GM21825 (cell line): ENCODE data around the gene PLXDC2.

Experiments
- ATAC-seq: cut with Tn5 transposase; IDR thresholded peaks from one replicate; pipeline ENCODE4 v1.9.1; 2021; ENCODE audit warnings: mild to moderate bottlenecking, moderate library complexity; ENCODE audit not compliant: unreplicated experiment

The PLXDC2 gene

DNA sequence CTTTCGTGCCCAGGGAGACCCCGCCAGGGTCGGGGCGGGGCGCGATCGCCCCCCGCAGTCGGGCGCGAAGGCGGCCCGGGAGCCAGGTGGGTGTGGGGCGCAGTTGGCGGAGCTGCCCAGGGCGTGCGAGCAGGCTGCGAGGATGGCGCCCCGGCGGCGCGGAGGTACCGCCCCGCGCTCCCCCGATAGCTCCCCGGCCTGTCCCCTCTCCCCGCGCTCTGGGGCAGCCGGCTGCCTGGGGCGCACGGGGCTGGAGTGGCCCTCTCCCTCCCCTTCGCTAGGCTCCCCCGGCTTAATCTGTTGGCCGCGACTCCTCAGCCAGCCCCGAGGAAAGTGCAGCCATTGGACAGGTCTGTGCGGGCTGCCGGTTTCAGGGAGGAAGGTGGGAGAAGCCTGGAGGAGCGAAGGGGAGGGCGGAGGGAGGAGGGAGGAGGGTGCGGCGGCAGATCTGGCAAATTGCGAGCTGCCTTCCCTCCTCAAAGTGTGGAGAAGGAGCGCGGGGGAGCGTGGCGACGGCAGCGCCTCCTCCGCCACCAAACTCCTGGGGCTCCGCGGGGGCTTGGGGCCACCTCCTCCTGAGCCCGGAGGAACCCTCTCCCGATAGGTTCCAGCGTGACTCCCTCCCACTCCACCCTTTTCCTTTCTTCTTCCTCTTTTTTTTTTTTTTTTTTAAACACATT lies 361 bp upstream of the PLXDC2 start:
- ATAC-seq = no peak

DNA sequence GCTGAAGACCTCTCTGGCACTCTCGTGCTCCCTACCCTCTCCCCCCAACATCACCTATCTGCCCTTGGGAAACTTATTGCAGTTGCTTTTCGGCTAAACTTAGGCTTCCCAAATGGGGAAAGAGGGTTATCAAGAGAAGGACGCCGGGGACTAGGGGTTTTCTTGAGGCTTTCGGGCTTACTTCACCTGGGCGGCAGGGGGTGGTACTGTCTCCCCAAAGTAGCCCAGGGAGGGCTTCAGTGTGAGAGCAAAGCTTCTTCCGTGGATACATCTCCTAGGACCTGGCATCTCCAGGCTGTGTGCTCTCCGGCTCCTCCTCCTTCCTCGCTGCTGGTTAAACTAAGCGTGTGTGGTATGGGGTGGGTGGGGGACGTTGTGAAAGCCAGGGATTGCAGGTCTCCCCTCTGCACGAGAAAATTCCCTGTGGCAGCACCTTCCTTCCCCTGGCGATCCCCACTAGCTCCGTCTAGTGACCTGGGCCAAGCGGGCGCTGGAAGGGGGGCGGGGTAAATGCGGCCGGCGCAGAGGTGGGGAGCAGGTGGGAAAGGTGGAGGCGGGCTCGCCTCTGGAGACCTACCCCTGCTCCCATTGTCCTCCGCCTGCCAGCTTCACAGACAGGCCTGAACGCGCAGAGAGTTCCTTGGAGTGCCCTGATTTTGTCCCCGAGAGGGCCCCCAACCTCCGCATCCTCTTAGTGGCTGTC lies 1.1 kb downstream of the PLXDC2 start:
- peak; percentile 25 for ATAC-seq

DNA sequence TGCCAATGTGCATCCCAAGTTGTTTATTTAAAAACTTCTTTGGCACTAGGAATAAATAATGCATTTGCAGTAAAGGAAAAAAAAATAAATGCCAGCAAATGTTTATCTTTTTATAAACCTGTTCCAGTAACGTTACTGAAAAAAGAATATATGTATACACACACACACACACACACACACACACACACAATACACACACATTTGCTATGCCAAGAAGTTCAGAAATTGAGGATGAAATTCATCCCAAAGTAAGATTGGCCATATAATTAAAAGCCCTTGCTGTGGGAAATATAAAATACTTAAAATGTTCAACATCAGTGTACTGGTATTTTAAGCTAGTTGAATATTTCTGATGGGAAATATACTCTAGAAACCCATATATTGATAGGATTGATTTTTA lies 2.6 kb downstream of the PLXDC2 start:
- no peak for ATAC-seq

DNA sequence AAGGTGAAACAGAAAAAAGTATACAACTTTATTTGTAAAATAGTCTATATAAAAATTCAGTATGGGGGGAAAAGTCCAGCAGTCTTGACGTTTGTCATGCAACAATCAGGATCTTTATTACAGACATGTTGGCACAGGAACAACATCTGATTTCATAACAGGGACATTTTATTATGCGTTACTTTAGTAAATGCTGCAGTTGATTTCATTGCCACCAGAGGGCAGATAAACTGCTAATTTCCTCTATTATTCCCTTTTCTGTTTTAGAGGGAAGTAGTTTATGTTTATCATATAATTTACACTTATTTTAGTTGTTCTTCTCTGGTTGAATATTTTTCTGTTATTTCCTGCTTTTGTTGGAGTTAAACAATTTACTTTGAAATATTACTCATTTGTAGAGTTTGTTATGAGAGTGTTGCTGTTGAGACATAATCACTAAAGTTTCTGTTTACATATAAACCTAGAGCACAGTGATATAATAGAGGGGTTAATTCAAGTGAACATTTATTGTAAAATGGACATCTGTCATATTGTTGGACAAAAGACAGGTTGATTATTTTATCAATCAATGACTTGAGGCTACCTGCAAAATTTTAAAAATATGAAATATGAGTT lies 3.3 kb downstream of the PLXDC2 start:
- no peak for ATAC-seq

DNA sequence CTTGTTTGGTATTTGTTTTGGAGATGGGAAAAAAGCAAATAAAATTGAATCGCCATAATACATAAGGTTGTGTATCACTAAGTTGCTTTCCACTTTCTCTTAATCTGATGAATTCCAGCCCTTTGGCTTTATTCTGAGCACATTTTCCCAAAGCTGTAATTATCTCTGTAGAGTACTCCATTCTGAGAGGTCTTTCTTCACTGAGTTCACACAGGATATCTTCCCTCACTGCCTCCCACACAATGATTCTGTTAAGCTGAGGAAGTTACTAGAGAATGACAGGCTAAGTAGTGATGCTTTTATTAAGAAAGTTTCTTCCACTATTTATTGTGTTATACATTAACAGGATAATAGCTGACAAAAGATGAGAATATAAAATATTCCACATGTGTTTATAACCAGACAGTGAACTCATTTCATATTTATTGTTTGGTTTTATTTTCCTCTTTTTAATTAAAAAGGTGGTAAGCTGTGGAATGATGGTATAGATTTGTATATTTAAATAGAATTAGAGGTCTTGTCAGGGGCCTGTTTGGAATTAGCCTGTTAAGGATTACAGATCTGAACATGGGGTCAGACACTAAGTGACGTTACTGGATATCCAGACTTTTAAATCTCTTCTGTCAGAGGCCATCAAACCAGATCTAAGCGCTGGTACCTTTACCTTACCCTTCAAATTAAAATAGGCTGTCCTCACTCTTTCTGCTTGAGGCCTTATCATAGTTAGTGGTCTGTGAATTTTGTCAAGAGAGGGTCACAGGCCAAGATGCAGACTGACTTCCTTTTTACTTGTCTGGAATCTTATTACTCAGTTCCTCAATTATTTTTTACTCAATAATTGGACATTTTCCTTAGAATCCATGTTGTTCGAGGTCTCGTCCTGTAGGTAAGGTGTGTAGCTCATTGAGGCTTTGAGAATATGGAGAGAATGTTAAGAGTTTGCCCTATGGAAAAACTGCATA lies 8.4 kb downstream of the PLXDC2 start:
- ATAC-seq = no peak

DNA sequence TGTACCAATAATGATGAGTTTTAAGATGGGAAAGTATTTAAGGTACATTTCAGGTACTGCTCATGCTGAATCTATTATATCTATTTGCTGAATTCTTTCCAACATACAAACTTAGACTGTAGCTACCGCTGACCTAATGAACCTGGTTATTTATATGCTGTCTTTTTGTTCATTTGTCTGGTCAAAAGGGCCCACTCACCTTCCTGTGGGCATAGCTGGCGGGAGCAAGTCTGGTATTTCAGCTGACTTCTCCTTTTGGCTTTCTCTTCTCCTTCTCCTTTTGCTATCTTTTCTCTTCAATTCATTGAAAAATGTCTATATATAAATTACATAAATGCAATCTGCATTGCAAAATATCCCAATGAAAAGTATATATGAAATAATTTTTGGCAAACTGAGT lies 9.5 kb downstream of the PLXDC2 start:
- ATAC-seq = no peak

DNA sequence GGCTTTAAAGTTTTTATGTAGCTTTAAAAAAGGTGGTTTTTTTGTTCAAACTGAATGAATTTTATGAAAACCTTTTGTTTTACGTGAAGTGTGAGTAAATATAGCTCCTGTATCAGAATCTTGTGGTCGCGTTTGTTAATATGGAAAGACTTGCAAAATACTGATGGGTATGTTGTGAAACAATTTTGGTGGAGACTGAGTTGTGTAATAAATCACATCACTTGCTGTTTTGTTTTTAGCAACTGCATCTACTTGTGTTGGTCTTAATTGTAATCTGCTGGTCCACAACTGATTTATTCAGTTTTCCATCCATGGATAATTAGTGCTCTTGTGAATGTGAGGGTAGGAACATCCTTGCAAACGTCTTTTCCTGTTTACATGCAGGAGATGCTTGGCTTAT lies 10.5 kb downstream of the PLXDC2 start:
- no peak for ATAC-seq

DNA sequence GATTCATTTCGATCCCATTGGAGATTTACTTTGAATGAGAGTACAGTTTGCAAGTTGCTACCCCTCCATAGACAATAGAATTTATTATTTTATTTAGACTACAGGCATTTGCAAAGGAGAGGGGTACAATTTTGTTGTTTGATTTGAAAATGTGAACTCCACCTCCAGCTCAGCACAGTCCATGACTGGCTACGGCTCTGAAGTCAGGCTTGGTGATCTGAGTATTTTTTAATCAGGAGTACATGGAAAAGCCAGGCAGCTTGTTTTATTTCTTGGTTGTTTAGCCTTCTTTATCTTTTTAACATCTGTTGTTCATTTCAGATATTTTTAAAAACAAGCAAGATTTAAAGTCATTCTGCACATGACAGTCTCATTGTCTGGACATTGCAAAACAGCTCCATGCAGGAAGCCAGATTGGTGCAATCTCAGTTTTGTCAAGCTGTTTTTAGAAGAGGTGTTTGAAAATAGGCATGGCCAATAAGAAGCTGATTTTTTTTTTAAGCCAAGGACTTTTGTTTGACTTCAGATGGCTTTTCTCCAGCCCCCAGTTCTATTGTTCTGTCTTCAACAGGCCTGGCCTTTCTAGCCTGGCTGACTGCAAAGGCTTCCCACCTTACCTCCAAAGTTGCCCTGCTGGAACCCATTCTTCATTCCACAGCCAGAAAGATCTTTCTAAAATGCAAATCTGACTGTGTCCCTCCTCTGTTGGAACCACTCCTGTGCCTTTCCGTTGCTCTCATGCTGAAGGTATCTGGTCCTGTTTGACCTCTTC lies 12.2 kb downstream of the PLXDC2 start:
- no peak for ATAC-seq

DNA sequence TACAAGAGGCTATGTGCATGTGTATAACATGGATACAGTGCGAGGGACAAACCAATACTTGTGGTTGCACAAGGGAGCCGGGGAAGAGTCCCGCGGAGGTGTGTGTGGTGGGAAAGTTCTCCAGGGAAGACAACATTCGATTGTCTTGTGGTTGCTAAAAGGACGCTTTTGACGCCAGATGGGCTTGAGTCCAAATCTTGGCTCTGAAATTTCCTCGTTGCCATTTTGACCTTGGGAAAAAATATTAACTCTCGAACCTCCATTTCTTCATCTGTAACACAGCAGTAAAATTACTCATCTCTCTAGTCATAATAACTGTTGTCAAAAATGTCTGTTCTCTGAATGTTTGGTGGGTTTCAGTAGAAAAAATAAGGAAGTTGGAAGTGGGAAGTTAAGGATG lies 16.5 kb downstream of the PLXDC2 start:
- ATAC-seq = no peak

DNA sequence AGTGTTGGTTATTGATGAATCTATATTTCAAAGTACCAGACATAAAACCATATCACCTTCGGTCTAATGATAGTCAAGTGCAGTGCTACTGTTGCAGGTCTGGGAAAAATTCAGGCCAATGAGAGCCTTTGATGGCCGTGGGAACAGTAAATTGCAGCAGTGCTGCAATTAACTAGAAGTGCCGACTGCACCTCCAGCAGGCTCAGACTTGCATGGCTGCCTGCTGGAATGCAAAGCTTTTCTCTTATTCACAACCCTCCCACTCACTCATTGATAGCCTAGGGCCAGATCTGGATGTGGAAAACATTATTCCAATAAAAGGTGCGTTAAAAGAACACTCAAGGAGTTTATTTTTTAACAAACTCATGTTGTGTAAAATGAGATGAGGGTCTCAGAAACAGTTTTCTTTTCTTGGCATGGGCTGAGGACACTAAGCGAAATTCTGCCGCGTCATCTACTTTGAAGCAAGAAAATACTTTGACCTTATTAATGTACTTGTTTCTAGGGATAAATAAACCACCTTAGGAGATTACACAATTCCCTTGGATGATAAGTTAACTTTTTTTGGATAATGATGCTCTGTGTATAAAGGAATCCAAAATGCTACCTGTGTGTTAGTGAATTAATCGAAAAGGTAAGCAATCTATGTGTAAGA lies 17.1 kb downstream of the PLXDC2 start:
- no peak for ATAC-seq

DNA sequence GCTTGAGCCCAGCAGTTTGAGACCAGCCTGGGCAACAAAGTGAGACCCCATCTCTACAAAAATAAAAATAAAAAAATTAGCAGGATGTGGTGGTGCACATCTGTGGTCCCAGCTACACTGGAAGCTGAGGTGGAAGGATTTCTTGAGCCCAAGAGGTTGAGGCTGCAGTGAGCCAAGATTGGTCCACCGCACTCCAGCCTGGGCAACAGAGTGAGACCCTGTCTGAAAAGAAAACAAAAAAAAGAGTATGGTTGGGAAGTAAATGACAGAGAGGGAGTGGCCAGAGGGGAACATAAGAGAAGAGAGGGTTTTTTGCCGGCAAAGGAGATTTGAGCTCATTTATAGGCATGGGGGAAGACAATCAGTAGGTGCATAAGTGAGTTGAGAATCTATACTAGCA lies 19.7 kb downstream of the PLXDC2 start:
- no peak for ATAC-seq

DNA sequence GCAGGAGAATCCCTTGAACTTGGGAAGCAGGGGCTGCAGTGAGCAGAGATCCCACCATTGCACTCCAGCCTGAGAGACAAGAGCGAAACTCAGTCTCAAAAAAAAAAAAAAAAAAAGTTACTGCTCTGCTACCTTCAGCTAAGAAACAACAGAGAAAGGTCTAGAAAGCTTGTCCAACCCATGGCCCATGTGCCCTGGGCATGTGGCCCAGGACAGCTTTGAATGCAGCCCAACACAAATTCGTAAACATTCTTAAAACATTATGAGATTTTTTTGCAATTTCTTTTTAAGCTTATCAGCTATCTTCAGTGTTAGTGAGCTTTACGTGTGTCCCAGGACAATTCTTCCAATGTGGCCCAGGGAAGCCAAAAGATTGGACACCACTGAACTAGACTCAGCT lies 22.9 kb downstream of the PLXDC2 start:
- no peak for ATAC-seq

DNA sequence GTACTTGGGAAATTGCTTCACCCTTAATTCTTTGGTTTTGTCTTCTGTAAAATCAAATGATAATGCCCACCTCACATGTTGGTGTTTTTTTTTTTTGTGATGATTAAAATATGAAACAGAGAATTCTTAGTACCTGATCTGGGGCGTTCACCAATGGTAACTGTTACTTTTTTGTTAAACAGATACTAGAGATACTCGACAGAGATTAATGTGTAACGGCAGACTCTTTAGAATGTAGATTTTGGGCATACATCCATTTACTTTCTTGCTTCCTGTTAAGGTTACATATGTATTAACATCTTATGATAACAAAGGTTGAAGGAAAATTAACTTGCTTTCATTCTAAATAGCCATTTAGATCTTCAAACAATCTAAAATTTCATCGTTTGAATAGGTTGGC lies 23.3 kb downstream of the PLXDC2 start:
- no peak for ATAC-seq

DNA sequence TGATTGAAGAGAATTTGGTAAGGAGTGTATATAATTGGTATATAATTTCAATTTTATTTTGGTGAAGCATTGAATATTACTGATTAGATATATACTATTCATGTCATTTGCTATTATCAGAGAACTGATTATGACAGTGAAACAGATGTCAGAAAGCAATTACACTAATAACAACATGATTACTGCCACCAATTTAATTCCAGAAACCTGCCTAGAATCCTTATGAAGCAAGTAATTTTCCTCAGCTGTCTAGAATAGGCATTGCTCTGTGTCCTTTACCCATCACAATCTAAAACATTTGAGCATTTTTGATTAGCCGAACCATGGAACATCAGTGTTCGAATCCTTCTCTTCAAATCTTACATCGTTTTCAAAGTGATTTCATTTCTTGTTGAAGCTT lies 24.5 kb downstream of the PLXDC2 start:
- no peak for ATAC-seq

DNA sequence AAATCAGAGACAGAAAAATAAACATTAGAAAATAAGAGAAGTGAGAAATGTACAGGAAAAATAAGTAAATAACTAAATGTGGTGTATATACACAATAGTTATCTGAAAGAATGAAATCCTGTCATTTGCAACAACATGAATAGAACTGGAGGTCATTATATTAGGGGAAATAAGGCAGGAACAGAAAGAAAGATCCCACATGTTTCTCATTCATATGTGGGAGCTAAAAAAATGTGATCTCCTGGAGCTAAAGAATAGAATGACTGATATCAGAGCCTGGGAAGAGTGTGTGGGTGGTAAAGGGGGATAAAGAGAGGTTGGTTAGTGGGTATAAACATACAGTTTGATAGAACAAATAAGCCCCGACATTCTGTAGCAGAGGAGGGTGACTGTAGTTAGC lies 27.3 kb downstream of the PLXDC2 start:
- no peak for ATAC-seq

DNA sequence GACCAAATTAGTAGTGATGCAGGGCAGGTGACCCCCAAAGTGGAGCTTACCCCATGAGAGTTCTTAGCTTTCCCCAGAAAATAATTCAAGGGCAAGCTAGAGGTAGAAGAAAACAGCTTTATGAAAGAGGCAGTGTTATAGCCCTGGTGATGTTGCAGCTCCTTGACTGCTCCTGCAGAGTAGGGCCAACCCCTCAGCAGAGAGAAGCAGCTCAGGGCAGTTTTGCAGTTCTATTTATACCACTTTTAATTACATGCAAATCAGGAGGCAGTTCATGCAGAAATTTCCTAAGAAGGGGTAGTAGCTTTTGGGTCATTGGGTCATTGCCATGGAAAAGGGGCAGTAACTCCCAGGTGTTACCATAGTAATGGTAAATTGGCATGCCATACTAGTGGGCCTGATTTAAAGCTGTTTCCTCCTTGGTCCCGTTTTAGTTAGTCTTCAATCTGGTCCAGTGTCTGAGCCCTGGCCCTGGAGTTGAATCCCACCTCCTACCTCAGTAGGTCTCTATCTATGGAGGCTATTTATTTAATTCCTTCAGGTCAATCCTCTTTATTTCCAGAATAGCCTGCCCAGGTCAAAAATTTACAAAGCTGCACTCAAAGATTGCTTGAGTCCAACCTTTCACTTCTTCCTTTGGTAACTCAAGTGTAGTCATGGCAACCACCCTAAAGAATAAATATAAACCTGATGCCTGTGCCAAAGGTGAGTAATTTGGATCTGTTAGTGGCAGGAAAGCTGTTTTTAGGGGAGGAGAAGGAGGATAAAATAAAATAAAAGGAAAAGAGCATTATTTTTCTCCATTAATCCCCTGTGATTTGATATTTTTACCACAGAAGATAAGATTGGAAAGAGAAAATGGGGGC lies 29.5 kb downstream of the PLXDC2 start:
- no peak for ATAC-seq

DNA sequence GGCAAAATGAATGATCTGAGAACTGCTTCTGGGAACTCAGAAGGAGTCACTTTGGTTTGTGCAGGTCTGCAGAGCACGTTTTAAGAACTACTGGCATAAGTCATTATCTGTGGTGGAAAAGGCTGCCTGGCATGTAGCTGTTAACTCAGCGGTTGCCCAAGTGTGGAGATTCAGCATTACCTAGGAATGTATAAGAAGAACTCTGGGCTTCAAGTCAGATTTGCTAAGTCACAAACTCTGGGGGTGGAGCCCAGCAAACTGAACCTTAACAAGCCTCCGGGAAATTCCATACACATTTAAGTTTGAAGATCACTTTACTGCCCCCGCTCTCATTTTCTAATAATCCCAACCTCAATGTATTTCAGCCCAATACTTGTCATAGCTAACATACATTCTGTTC lies 31.1 kb downstream of the PLXDC2 start:
- no peak for ATAC-seq

DNA sequence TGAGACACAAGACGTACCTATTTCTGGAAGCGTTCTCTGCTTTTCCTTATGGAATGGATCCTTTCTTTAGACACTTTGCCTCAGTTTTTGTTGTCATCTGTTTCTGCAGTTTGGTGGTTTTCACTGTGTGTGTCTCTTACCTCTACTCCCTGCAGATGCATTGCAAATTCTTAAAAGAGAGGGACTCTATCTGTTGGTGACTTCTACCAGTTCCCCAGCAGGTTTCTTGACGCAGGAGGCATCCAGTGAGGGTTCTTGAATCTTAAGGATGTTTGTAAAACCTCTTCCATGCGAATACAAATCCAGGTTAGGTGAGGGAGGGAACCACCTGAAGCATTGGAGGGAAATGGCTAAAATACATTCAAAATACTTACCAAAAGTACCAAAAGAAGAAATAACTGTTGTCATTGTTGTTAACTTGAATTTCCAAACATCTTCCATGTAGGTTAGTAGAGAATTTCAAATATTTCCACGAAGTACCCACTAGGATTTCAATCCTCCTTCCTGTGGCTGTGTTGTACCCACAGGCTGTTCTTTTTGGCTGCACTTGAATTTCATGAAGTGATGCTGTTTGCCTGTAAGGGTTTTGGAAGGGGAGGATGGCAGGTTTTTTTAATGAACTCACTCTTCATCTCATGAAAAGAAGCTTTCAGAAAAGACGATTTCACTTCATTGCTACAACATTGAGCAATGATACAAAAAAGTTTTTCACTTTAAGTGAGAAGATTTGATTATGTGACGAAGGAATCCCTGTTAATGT lies 32.2 kb downstream of the PLXDC2 start:
- ATAC-seq = no peak
